Measurements from ENCODE around the gene HSPA12B. TPM values are rescaled to one million over a fixed set of nuclear protein-coding genes. Genes with fewer than 3 reads are reported as not detected.
"Not testable (repeated sequence)": the region's sequence is repeated elsewhere in the genome, so short reads cannot be mapped to it uniquely, and the experiment has no call there.

HSPA12B gene
- polyA plus RNA-seq, 6 donors from 2014 or later: not detected

- ATAC-seq (ENCODE audit: low read depth in 2 of 2): peak; percentile 22
- H3K4me1 Mint-ChIP-seq: peaks cover 34 to 46% (median 44%) of the 10 kb centered on the region in 3 donors
- no peaks in the 10 kb centered on the region for H3K27me3 Mint-ChIP-seq
- H3K4me3 Mint-ChIP-seq: peak overlapping the region; percentile 73 to 92 (median 85)
- peak overlapping the region in 4 of 6 donors; percentile 47 to 55 (median 50) for H3K27ac Mint-ChIP-seq
- H3K9me3 Mint-ChIP-seq: no peaks in the 10 kb centered on the region
- no peaks in the 10 kb centered on the region for H3K36me3 Mint-ChIP-seq
- DNase-seq: peak; percentile 29
Measured at GRCh38 chr20:3786126-3786484, 53.6 kb downstream of the HSPA12B start.

- DNase-seq: peak; percentile 94
- no peaks in the 10 kb centered on the region for H3K36me3 Mint-ChIP-seq
- peaks cover 27 to 39% (median 37%) of the 10 kb centered on the region in 3 donors for H3K4me1 Mint-ChIP-seq
Measured at GRCh38 chr20:3786665-3787323, 54.3 kb downstream of the HSPA12B start, which contains the start of gene CENPB. Gene CENPB, minus strand, starts transcription at chr20:3786740. Its CDS starts 257 bp downstream, at chr20:3786483.

GRCh38 chr20:3787324-3788014 is 55.0 kb downstream of the HSPA12B start:
- ATAC-seq (ENCODE audit: low read depth in 2 of 2): no peak

More at GRCh38 chr20:3786665-3787323, 54.3 kb downstream of the HSPA12B start, which contains the start of gene CENPB:
- H3K9me3 Mint-ChIP-seq: no peaks in the 10 kb centered on the region
- no peaks in the 10 kb centered on the region for H3K27me3 Mint-ChIP-seq
- ATAC-seq (ENCODE audit: low read depth in 2 of 2): peak; percentile 92
- peak within 1 kb of the TSS in 4 of 6 donors; percentile 47 to 55 (median 50) for H3K27ac Mint-ChIP-seq
- H3K4me3 Mint-ChIP-seq: peak within 1 kb of the TSS; percentile 73 to 92 (median 85)

DNA sequence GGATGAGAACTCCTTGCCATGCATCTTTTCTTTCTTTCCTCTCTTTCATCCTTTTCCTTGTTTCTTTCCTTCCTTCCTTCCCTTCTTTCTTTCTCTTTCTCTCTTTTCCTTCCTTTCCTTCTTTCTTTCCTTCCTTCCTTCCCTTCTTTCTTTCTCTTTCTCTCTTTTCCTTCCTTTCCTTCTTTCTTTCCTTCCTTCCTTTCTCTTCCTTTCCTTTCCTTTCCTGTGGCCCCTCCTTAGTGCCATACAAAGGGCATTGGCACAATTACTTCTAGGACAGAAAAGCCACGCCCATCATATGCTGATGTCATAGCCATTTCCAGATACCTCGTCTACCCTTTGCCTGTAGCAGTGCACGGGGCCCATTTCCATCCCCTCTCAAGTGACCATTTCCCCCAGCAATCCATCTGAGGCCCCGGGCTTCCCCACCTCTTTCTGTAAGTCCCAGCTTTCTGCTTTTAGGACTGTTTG is 56.2 kb downstream of the HSPA12B start:
- Mint-ChIP-seq H3K9me3 (no peaks in the 10 kb centered on the region), H3K4me1 (peaks cover 21 to 26% (median 26%) of the 10 kb centered on the region in 3 donors), H3K4me3 (peak overlapping the region in 5 of 8 donors; percentile 18 to 85 (median 35)), H3K36me3 (no peaks in the 10 kb centered on the region), H3K27me3 (no peaks in the 10 kb centered on the region), H3K27ac (peak overlapping the region in 1 of 6 donors; percentile 91)
- ATAC-seq (ENCODE audit: low read depth in 2 of 2) (no peak), DNase-seq (no peak)

More at GRCh38 chr20:3787324-3788014, 55.0 kb downstream of the HSPA12B start:
- no peaks in the 10 kb centered on the region for H3K27me3 Mint-ChIP-seq
- no peak overlapping the region for H3K27ac Mint-ChIP-seq
- no peak for DNase-seq
- H3K36me3 Mint-ChIP-seq: no peaks in the 10 kb centered on the region
- H3K4me1 Mint-ChIP-seq: peaks cover 24 to 34% (median 31%) of the 10 kb centered on the region in 3 donors
- no peaks in the 10 kb centered on the region for H3K9me3 Mint-ChIP-seq
- peak overlapping the region; percentile 25 to 84 (median 60) for H3K4me3 Mint-ChIP-seq

GRCh38 chr20:3789201-3789600 is 56.7 kb downstream of the HSPA12B start:
- H3K9me3 Mint-ChIP-seq; DNase-seq; H3K36me3 Mint-ChIP-seq; ATAC-seq (ENCODE audit: low read depth in 2 of 2); H3K27me3 Mint-ChIP-seq: not testable (repeated sequence)
- Mint-ChIP-seq H3K4me1 (peaks cover 19 to 24% (median 23%) of the 10 kb centered on the region in 3 donors), H3K4me3 (peak overlapping the region in 3 of 8 donors; percentile 35 to 85 (median 39)), H3K27ac (peak overlapping the region in 1 of 6 donors; percentile 29)

DNA sequence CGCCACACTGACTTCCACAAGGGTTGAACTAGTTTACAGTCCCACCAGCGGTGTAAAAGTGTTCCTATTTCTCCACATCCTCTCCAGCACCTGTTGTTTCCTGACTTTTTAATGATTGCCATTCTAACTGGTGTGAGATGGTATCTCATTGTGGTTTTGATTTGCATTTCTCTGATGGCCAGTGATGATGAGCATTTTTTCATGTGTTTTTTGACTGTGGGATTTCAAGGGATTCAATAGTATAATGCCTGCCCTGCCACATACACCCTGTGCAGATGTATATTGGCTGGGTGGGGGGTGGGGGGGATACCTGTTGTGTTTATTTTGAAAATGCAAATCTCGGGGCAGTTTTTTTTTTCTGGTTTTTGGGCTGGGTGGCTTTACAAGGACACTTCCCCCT is 61.7 kb downstream of the HSPA12B start:
- not testable (repeated sequence) for H3K27me3 Mint-ChIP-seq; H3K9me3 Mint-ChIP-seq; DNase-seq; H3K36me3 Mint-ChIP-seq; ATAC-seq (ENCODE audit: low read depth in 2 of 2)
- Mint-ChIP-seq H3K4me1 (peaks cover 30 to 38% (median 37%) of the 10 kb centered on the region in 3 donors), H3K4me3 (peak overlapping the region in 2 of 8 donors; percentile 38 to 54), H3K27ac (peak overlapping the region in 1 of 6 donors; percentile 74)

- DNase-seq: no peak
- Mint-ChIP-seq H3K27me3 (no peaks in the 10 kb centered on the region), H3K9me3 (peaks cover 0 to 3% (median 0%) of the 10 kb centered on the region in 7 donors), H3K36me3 (no peaks in the 10 kb centered on the region), H3K4me3 (peak overlapping the region; percentile 84 to 96 (median 93)), H3K27ac (peak overlapping the region; percentile 93 to 98 (median 98)), H3K4me1 (peaks cover 35 to 45% (median 44%) of the 10 kb centered on the region in 3 donors)
- ATAC-seq (ENCODE audit: low read depth in 2 of 2): no peak
Measured at GRCh38 chr20:3794701-3795420, 62.4 kb downstream of the HSPA12B start.

DNA sequence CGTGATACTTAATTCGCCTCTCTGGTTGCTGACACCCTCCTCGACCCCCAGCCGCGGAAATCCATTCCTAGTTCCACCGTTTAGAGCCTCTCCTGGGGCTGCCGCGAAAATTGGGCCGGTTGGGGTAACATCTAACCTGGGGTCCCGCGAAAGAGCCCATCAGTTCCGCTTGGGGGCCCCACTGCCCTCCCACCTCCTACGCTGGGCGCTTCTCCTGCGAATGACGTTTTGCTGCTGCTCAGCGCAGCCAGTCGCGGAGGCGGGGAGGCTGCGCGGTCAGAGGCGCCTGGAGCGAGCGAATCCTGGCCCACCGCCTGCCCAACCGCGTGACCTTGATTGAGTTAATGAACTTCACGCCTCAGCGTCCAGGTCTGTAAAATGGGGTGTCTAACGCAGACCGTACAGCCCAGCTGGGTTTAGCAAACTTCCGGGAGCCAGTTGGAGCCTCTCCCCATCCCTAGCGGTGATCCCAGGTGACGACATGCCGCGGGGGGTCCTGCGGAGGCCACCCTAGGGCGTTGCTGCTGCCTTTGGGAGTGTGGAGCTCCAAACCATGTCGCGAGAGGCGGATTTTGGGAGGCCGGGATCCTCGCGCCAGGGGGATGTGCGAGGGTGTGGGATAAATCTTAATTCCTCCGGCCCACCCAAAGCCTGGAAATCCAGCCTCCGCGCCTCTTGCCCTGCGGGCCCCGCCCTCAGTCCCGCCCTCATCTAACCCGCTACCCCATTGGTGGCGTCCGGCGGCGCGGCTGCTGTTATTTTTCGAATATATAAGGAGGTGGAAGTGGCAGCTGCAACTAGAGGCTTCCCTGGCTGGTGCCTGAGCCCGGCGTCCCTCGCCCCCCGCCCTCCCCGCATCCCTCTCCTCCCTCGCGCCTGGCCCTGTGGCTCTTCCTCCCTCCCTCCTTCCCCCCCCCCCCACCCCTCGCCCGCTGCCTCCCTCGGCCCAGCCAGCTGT is 63.3 kb downstream of the HSPA12B start, which contains the start of gene CDC25B:
CDC25B (plus strand) TSS at position 800 of the 958 bp plus-strand sequence. CDS start 222 bp downstream, outside the sequence.
- Mint-ChIP-seq H3K4me1 (peaks cover 43 to 55% (median 53%) of the 10 kb centered on the region in 3 donors), H3K9me3 (peaks cover 0 to 3% (median 0%) of the 10 kb centered on the region in 7 donors), H3K27me3 (no peaks in the 10 kb centered on the region), H3K4me3 (peak within 1 kb of the TSS; percentile 84 to 96 (median 93)), H3K27ac (peak within 1 kb of the TSS; percentile 93 to 98 (median 98)), H3K36me3 (no peaks in the 10 kb centered on the region)
- DNase-seq (peak; percentile 78), ATAC-seq (ENCODE audit: low read depth in 2 of 2) (peak; percentile 74)

- Mint-ChIP-seq H3K4me1 (peaks cover 43 to 62% (median 61%) of the 10 kb centered on the region in 3 donors), H3K9me3 (peaks cover 0 to 3% (median 0%) of the 10 kb centered on the region in 7 donors), H3K4me3 (peak overlapping the region; percentile 84 to 95 (median 92)), H3K36me3 (no peaks in the 10 kb centered on the region), H3K27ac (peak overlapping the region in 4 of 6 donors; percentile 27 to 98 (median 78)), H3K27me3 (no peaks in the 10 kb centered on the region)
- DNase-seq: no peak
- ATAC-seq (ENCODE audit: low read depth in 2 of 2): no peak
Measured at GRCh38 chr20:3796477-3797225, 64.2 kb downstream of the HSPA12B start.

- DNase-seq: no peak
- H3K4me1 Mint-ChIP-seq: peaks cover 44 to 63% (median 61%) of the 10 kb centered on the region in 3 donors
- H3K4me3 Mint-ChIP-seq: peak overlapping the region; percentile 75 to 95 (median 90)
- peaks cover 0 to 3% (median 0%) of the 10 kb centered on the region in 7 donors for H3K9me3 Mint-ChIP-seq
- no peak for ATAC-seq (ENCODE audit: low read depth in 2 of 2)
- H3K36me3 Mint-ChIP-seq: peaks cover 0 to 2% of the 10 kb centered on the region in 2 donors
- H3K27ac Mint-ChIP-seq: peak overlapping the region in 5 of 6 donors; percentile 70 to 100 (median 91)
- H3K27me3 Mint-ChIP-seq: no peaks in the 10 kb centered on the region
Measured at GRCh38 chr20:3797226-3797545, 64.7 kb downstream of the HSPA12B start.

GRCh38 chr20:3797592-3798372 is 65.3 kb downstream of the HSPA12B start:
- H3K27ac Mint-ChIP-seq: peak overlapping the region; percentile 74 to 100 (median 98)

More at GRCh38 chr20:3797592-3798372, 65.3 kb downstream of the HSPA12B start:
- ATAC-seq (ENCODE audit: low read depth in 2 of 2) (no peak), DNase-seq (no peak)
- Mint-ChIP-seq H3K36me3 (peaks cover 5 to 8% of the 10 kb centered on the region in 2 donors), H3K9me3 (peaks cover 0 to 3% (median 0%) of the 10 kb centered on the region in 7 donors), H3K27me3 (no peaks in the 10 kb centered on the region), H3K4me1 (peaks cover 50 to 69% (median 66%) of the 10 kb centered on the region in 3 donors), H3K4me3 (peak overlapping the region; percentile 75 to 95 (median 90))

Data from naive B cell (primary cell).